Measurements from ENCODE around the gene PCDH15. TPM values are rescaled to one million over a fixed set of nuclear protein-coding genes. Genes with fewer than 3 reads are reported as not detected.
A peak's percentile ranks its signal among the peaks of the same experiment; 100 is the strongest.

Gene PCDH15
- total RNA-seq, 1 donor from 2014 or later: 26.3 TPM

DNA sequence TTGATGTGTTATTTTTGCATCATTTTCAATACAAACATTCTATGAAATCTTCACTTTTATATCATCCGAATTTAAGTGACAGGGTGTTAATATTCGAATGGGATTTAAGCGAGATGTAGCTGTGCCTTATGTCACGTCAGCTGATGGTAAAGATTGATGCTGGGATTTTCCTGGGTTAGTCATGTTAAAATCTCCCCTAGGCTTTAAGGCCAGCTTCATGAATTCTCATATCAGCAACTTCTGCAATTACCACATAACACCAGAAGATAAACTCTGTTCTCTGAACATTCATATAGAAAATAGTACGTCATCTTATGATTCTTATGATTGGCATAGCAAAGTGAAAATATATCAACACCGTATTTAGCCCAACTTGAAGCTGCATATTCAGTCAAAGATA is 669.2 kb downstream of the PCDH15 start:
- peaks cover 23% of the 10 kb centered on the region for H3K36me3 Mint-ChIP-seq
- DNase-seq (ENCODE audit: low spot score in 2 of 2, unreplicated experiment in 2 of 2): no peak
- TF ChIP-seq, protein P1, sequence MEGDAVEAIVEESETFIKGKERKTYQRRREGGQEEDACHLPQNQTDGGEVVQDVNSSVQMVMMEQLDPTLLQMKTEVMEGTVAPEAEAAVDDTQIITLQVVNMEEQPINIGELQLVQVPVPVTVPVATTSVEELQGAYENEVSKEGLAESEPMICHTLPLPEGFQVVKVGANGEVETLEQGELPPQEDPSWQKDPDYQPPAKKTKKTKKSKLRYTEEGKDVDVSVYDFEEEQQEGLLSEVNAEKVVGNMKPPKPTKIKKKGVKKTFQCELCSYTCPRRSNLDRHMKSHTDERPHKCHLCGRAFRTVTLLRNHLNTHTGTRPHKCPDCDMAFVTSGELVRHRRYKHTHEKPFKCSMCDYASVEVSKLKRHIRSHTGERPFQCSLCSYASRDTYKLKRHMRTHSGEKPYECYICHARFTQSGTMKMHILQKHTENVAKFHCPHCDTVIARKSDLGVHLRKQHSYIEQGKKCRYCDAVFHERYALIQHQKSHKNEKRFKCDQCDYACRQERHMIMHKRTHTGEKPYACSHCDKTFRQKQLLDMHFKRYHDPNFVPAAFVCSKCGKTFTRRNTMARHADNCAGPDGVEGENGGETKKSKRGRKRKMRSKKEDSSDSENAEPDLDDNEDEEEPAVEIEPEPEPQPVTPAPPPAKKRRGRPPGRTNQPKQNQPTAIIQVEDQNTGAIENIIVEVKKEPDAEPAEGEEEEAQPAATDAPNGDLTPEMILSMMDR (IDR thresholded peaks at IDR 0.05; ENCODE audit: unreplicated experiment): no peak
- no peak overlapping the region for H3K4me3 Mint-ChIP-seq
- H3K27ac Mint-ChIP-seq: no peak overlapping the region
- H3K27me3 Mint-ChIP-seq (ENCODE audit: low read depth): no peaks in the 10 kb centered on the region
- H3K9me3 Mint-ChIP-seq: peaks cover 33% of the 10 kb centered on the region
- peaks cover 14% of the 10 kb centered on the region for H3K4me1 Mint-ChIP-seq

DNA sequence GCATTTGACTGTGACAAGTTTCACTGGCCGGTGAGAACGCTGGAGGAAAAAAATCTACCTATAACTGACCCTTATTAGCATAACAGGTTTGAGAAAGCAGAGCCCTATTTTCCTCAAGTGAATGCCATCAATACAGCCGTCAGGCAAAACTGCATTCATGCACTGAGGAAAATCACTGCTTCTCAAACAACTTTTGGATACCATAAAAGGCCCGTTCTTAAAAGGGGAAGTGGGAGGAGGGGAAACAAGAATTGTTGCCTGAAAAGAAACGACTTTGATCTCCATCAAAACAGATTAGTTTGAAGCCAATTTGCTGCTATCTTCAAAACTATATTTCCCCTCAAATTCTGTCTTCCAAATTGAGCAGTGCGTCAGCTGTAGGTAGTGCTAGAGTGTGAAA is 670.6 kb downstream of the PCDH15 start:
- DNase-seq (ENCODE audit: low spot score in 2 of 2, unreplicated experiment in 2 of 2): no peak
- no peaks in the 10 kb centered on the region for H3K27me3 Mint-ChIP-seq (ENCODE audit: low read depth)
- TF ChIP-seq, protein P1 (IDR thresholded peaks at IDR 0.05; ENCODE audit: unreplicated experiment): no peak
- H3K36me3 Mint-ChIP-seq: peaks cover 17% of the 10 kb centered on the region
- peaks cover 19% of the 10 kb centered on the region for H3K4me1 Mint-ChIP-seq
- H3K27ac Mint-ChIP-seq: no peak overlapping the region
- no peak overlapping the region for H3K4me3 Mint-ChIP-seq
- H3K9me3 Mint-ChIP-seq: peaks cover 20% of the 10 kb centered on the region

DNA sequence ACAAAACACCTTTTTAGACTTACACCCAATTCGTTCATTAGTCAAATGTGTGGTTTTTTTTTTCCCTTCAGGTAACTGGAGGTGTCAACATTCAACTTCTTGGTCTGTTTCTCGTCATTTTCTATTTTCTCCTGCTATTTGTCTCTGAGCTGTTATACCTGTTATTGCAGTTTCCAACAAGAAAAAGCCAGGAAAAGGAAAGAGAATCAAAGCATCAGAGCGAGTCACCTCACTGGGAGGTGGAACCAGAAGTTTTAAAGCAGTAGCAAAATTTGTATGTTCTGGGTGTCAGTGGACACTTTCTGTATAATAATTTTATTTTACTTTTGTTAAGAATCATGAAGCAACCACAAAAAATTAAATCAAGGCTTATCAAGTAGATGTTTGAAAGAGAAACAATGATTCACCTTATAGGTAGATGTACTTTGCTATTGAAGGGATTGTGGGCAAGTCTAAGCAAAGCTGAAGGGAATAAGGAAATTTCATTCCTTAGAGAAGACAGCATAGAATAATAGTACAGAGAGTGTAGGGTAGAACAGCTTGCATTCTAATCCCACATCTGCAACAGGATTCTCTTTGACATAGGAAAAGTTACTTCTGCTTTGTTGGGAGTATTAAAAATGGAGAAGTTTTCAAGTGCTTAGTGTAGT is 675.8 kb downstream of the PCDH15 start:
- Mint-ChIP-seq H3K36me3 (peaks cover 37% of the 10 kb centered on the region), H3K9me3 (peaks cover 47% of the 10 kb centered on the region), H3K27me3 (ENCODE audit: low read depth) (no peaks in the 10 kb centered on the region), H3K4me1 (peaks cover 24% of the 10 kb centered on the region), H3K27ac (peak overlapping the region; percentile 88), H3K4me3 (no peak overlapping the region)
- DNase-seq (ENCODE audit: low spot score in 2 of 2, unreplicated experiment in 2 of 2): no peak
- TF ChIP-seq, protein P1 (IDR thresholded peaks at IDR 0.05; ENCODE audit: unreplicated experiment): no peak

DNA sequence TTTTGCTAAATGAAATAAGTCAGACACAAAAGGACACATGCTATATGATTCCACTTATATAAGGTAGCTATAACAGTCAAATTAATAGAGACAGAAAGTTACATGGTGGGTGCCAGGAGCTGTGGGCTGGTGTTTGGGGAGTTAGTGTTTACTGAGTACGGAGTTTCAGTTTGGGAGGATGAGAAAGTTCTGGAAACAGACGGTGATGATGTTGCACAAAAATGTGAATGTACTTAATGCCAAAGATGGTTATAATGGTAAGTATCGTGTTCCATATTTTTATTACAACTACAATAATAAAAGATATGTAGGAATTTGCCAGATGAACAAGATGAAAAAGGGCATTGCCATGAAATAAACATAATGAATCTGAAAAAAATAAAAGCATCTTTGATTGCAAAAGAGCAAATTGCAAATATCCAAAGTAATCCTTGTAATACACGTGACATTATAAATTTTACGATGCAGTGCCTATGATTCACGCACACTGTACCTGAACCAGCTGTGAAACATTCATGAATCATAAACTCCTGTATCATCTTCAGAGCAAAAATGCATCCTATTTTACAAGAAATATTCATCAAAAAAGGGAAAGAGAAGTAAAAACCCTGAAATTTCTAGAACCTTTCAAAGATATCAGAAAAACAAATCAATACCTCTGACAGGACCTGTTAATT is 676.7 kb downstream of the PCDH15 start:
- no peak for DNase-seq (ENCODE audit: low spot score in 2 of 2, unreplicated experiment in 2 of 2)
- Mint-ChIP-seq H3K4me3 (no peak overlapping the region), H3K4me1 (peaks cover 24% of the 10 kb centered on the region), H3K27me3 (ENCODE audit: low read depth) (no peaks in the 10 kb centered on the region), H3K27ac (peak overlapping the region; percentile 88), H3K36me3 (peaks cover 35% of the 10 kb centered on the region), H3K9me3 (peaks cover 48% of the 10 kb centered on the region)
- TF ChIP-seq, protein P1 (IDR thresholded peaks at IDR 0.05; ENCODE audit: unreplicated experiment): no peak

DNA sequence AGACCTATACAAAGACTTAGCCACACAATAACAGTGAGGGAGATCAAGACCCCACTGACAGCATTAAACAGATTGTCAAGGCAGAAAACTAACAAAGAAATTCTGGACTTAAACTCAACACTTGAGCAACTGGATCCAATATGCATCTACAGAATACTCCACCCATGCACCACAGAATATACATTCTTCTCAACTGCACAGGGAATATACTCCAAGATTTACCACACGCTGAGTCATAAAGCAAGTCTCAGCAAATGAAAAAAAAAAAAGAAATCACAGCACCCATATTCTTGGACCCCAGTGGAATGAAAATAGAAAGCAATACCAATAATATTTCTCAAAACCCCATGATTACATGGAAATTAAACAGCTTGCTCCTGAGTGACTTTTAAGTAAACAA is 680.2 kb downstream of the PCDH15 start:
- H3K9me3 Mint-ChIP-seq: peaks cover 61% of the 10 kb centered on the region
- H3K4me1 Mint-ChIP-seq: peaks cover 18% of the 10 kb centered on the region
- DNase-seq (ENCODE audit: low spot score in 2 of 2, unreplicated experiment in 2 of 2): no peak
- no peak overlapping the region for H3K4me3 Mint-ChIP-seq
- TF ChIP-seq, protein P1 (IDR thresholded peaks at IDR 0.05; ENCODE audit: unreplicated experiment): no peak
- peaks cover 44% of the 10 kb centered on the region for H3K36me3 Mint-ChIP-seq
- H3K27ac Mint-ChIP-seq: no peak overlapping the region
- H3K27me3 Mint-ChIP-seq (ENCODE audit: low read depth): no peaks in the 10 kb centered on the region
